H1 (cell line): ENCODE results near the gene MCHR1. TPM values are rescaled to one million over a fixed set of nuclear protein-coding genes. Genes with fewer than 3 reads are reported as not detected.

Experiments used
- HDAC2 ChIP-seq, 2 experiments: fragments of 300-600 bp in 1 of 2; sonication (generic) in 1 of 2; IDR thresholded peaks; 2 replicates each; pipeline ENCODE4 v1.6.1; 2011 to 2012; ENCODE audit warnings: low read depth in 2 of 2, low read length in 2 of 2, mild to moderate bottlenecking in 2 of 2, moderate library complexity in 2 of 2, borderline replicate concordance in 1 of 2, inconsistent platforms in 1 of 2
- KDM1A ChIP-seq: fragments of 200-600, 300-600 bp; sonication (generic); IDR thresholded peaks from 2 replicates; pipeline ENCODE4 v1.7.1; 2016; ENCODE audit warnings: mild to moderate bottlenecking, low read length, borderline replicate concordance
- MAFK ChIP-seq: IDR thresholded peaks from 2 replicates; pipeline ENCODE4 v1.6.1; 2012; ENCODE audit warnings: low read depth, mild to moderate bottlenecking, improper control_type of control experiment, low read length
- POLR2A ChIP-seq, 2 experiments: IDR thresholded peaks; 1 replicate in 1 of 2; 2 replicates in 1 of 2; pipeline ENCODE4 v1.6.1; 2011; ENCODE audit warnings: low read depth in 2 of 2, low read length in 2 of 2, mild to moderate bottlenecking in 2 of 2; ENCODE audit errors: control extremely low read depth in 1 of 2
- RXRA ChIP-seq: IDR thresholded peaks from 2 replicates; pipeline ENCODE4 v1.6.1; 2011; ENCODE audit warnings: low read depth, mild to moderate bottlenecking, low read length, moderate library complexity; ENCODE audit not compliant: insufficient read depth
- polyA plus RNA-seq, 7 experiments: library from polyadenylated mRNA; depleted of rRNA in 3 of 7; stranded (reverse) in 5 of 7; unstranded in 2 of 7; fragments of >200 nt in 5 of 7; fragments of 200-250 nt in 2 of 7; gene quantifications; 1 replicate in 5 of 7; 2 replicates in 1 of 7; 4 replicates in 1 of 7; pipeline versions ENCODE4 v1.2.1 to v1.2.3, GENCODE V29; 2011 to 2013; ENCODE audit warnings: missing spikeins in 2 of 7, mixed read lengths in 2 of 7
- total RNA-seq: library from RNA; stranded (reverse); fragmentation: NEBNext Ultra II Directional; extraction: Animal tissue kit (Norgen Biotek cat#: 25700); gene quantifications from 2 replicates; pipeline ENCODE4 v1.2.1, GENCODE V29; 2021
- TF ChIP-seq, protein P1 (sequence below): IDR thresholded peaks from 2 replicates; pipeline ENCODE4 v1.6.1; 2011; ENCODE audit warnings: low read length, improper control_type of control experiment

Gene MCHR1
- total and polyA plus RNA-seq, 2 of the 8 experiments (the other 6 are each of a cell fraction or from before 2014, with no cell fraction given) = 0.91 to 7.6 TPM

DNA sequence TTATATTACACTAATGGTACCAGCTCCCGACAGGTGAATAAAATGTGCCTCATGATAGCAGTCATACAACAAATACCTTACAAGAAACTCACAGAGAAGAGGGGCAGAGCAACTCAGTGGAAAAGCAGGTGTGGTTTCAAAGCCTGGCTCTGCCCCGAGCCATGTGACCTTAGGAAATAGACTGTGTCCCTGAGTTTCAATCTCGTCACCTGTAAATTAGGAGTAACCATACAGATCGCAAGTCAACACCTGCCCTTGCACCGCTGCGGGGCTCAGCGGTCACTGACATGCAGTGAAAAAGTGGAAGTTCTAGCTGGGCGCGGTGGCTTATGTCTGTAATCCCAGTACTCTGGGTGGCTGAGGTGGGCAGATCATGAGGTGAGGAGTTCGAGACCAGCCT is 30.9 kb upstream of the MCHR1 start (continued):
- TF ChIP-seq RXRA = no peak
- TF ChIP-seq MAFK = no peak
- TF ChIP-seq, protein P1, sequence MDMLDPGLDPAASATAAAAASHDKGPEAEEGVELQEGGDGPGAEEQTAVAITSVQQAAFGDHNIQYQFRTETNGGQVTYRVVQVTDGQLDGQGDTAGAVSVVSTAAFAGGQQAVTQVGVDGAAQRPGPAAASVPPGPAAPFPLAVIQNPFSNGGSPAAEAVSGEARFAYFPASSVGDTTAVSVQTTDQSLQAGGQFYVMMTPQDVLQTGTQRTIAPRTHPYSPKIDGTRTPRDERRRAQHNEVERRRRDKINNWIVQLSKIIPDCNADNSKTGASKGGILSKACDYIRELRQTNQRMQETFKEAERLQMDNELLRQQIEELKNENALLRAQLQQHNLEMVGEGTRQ = no peak
- TF ChIP-seq POLR2A (IDR thresholded peaks at IDR 0.05; ENCODE audit: control extremely low read depth in 1 of 2, low read depth in 2 of 2, low read length in 2 of 2) = no peak
- no peak for TF ChIP-seq KDM1A
- no peak for TF ChIP-seq HDAC2 (IDR thresholded peaks at IDR 0.05; ENCODE audit: borderline replicate concordance in 1 of 2, low read depth in 2 of 2, low read length in 2 of 2)
